LHCN-M2 (cell line): ENCODE measurements around the gene KIAA1614. TPM values are rescaled to one million over a fixed set of nuclear protein-coding genes. Genes with fewer than 3 reads are reported as not detected.
"Not testable (repeated sequence)": the region's sequence is repeated elsewhere in the genome, so short reads cannot be mapped to it uniquely, and the experiment has no call there.

Source experiments
- DNase-seq: peaks from one replicate; pipeline ENCODE4 v3.0.0-alpha.2; 2012; ENCODE audit warnings: low read depth
- total RNA-seq: library from RNA; depleted of rRNA; stranded (reverse); fragments of >200 nt; gene quantifications from 2 replicates; pipeline ENCODE4 v1.2.3, GENCODE V29; 2014

The KIAA1614 gene
- total RNA-seq, 1 experiment from 2014 or later, result 5.9 TPM

GRCh38 chr1:180961622-180962021 lies 48.9 kb downstream of the KIAA1614 start:
- no peak for DNase-seq

GRCh38 chr1:180962178-180962577 lies 49.5 kb downstream of the KIAA1614 start:
- DNase-seq, result no peak

GRCh38 chr1:180964056-180964455 lies 51.4 kb downstream of the KIAA1614 start:
- no peak for DNase-seq

GRCh38 chr1:180964595-180964994 lies 51.9 kb downstream of the KIAA1614 start:
- no peak for DNase-seq

- no peak for DNase-seq
These were observed 53.6 kb downstream of the KIAA1614 start for GRCh38 chr1:180966312-180966711.

- DNase-seq, result no peak
These were observed 54.2 kb downstream of the KIAA1614 start for GRCh38 chr1:180966744-180967536.

- DNase-seq, result no peak
These were observed 54.9 kb downstream of the KIAA1614 start for GRCh38 chr1:180967558-180967957.

GRCh38 chr1:180968834-180969233 lies 56.1 kb downstream of the KIAA1614 start:
- DNase-seq, result not testable (repeated sequence)

- no peak for DNase-seq
These were observed 56.7 kb downstream of the KIAA1614 start for GRCh38 chr1:180969434-180969833.

- DNase-seq, result no peak
These were observed 57.8 kb downstream of the KIAA1614 start for GRCh38 chr1:180970333-180971079.

GRCh38 chr1:180971273-180971997 lies 58.7 kb downstream of the KIAA1614 start:
- DNase-seq, result no peak

- no peak for DNase-seq
These were observed 60.7 kb downstream of the KIAA1614 start for GRCh38 chr1:180973369-180973768.

- no peak for DNase-seq
These were observed 61.5 kb downstream of the KIAA1614 start for GRCh38 chr1:180974236-180974635.

- no peak for DNase-seq
These were observed 62.9 kb downstream of the KIAA1614 start for GRCh38 chr1:180975551-180975950.

- DNase-seq, result no peak
These were observed 63.5 kb downstream of the KIAA1614 start for GRCh38 chr1:180976191-180976590.

- no peak for DNase-seq
These were observed 64.1 kb downstream of the KIAA1614 start for GRCh38 chr1:180976732-180977357.

GRCh38 chr1:180981596-180982387 lies 69.1 kb downstream of the KIAA1614 start:
- no peak for DNase-seq

- no peak for DNase-seq
These were observed 69.7 kb downstream of the KIAA1614 start for GRCh38 chr1:180982422-180982821.

GRCh38 chr1:180988253-180988752 lies 75.6 kb downstream of the KIAA1614 start:
- no peak for DNase-seq

- DNase-seq, result peak; percentile 24
These were observed 81.6 kb downstream of the KIAA1614 start for GRCh38 chr1:180994262-180994661.
